K562 (cell line): ENCODE data around the gene DESI2. TPM values are rescaled to one million over a fixed set of nuclear protein-coding genes. Genes with fewer than 3 reads are reported as not detected.

Experiments
- ATAC-seq: fragments of 200-7000 bp; cut with Tn5 transposase; 3 replicates; pipeline ENCODE4 v1.9.1; 2020; ENCODE audit warnings: moderate library complexity
- BruUV-seq: library from RNA; stranded (reverse); fragments of 400-500 nt; replicated peaks from 2 replicates; lab custom pipeline; 2021; lab: Mats Ljungman, UMichigan
- CTCF ChIA-PET: fragments of 300-600 bp; formaldehyde crosslinking; extraction: SDS; loops from one replicate; lab custom pipeline; 2021; ENCODE audit warnings: low intra/inter-chr PET ratio; lab: Yijun Ruan, JAX
- POLR2A ChIA-PET: fragments of 300-600, 350-650 bp; sonication (Branson Sonifier 250); formaldehyde crosslinking; extraction: SDS; loops from one replicate; lab custom pipeline; 2021; ENCODE audit warnings: antibody characterized with exemption, inconsistent platforms; lab: Yijun Ruan, JAX
- DNase-seq, 4 experiments: peaks; one replicate each; pipeline versions ENCODE4 v3.0.0 to v3.0.0-alpha.2; 2011 to 2018; ENCODE audit warnings: low spot score in 3 of 4, mixed read lengths in 3 of 4; ENCODE audit errors: extremely low read depth in 1 of 4
- FAIRE-seq: peaks from 2 replicates; lab custom pipeline; 2011; peaks lifted over from hg19 to GRCh38; lab: Jason Lieb, UNC
- H2AFZ ChIP-seq: 2 replicates; pipeline ENCODE4 v1.6.0; 2011; ENCODE audit warnings: low read depth, low read length, control low read depth, inconsistent platforms
- H3K27ac ChIP-seq: fragments of 200-600 bp; 3 replicates; pipeline ENCODE4 v1.8.0; 2011; ENCODE audit warnings: low read depth, mild to moderate bottlenecking, control low read depth, inconsistent platforms, low read length, moderate library complexity, mixed read lengths; ENCODE audit errors: extremely low read depth
- H3K27me3 ChIP-seq, 2 experiments: fragments of 300-600 bp in 1 of 2; 2 replicates in 1 of 2; 3 replicates in 1 of 2; pipeline versions ENCODE4 v1.6.0 to v1.8.0; 2011; ENCODE audit warnings: inconsistent platforms in 2 of 2, low read length in 2 of 2, mild to moderate bottlenecking in 1 of 2, mixed read lengths in 1 of 2, moderate library complexity in 1 of 2; ENCODE audit not compliant: control insufficient read depth in 2 of 2, insufficient read depth in 2 of 2
- H3K36me3 ChIP-seq: fragments of 300-600 bp; 3 replicates; pipeline ENCODE4 v1.8.0; 2011; ENCODE audit warnings: mild to moderate bottlenecking, low read length, inconsistent platforms; ENCODE audit not compliant: control insufficient read depth, insufficient read depth
- H3K4me1 ChIP-seq, 2 experiments: fragments of 200-600 bp in 1 of 2; replicated peaks in 1 of 2; 2 replicates in 1 of 2; 3 replicates in 1 of 2; pipeline versions ENCODE4 v1.5.1 to v1.8.0; 2011; ENCODE audit warnings: inconsistent platforms in 2 of 2, low read length in 2 of 2, mild to moderate bottlenecking in 1 of 2, mixed read lengths in 1 of 2, moderate library complexity in 1 of 2; ENCODE audit not compliant: control insufficient read depth in 2 of 2, insufficient read depth in 2 of 2
- H3K4me2 ChIP-seq: 2 replicates; pipeline ENCODE4 v1.6.1; 2011; ENCODE audit warnings: low read length, control low read depth, inconsistent platforms, mixed read lengths; ENCODE audit not compliant: insufficient read depth
- H3K4me3 ChIP-seq: fragments of 200-600 bp; sonication (generic), shearing (Covaris generic); 2 replicates; pipeline ENCODE4 v1.5.1; 2016; ENCODE audit warnings: control low read depth, inconsistent platforms
- H3K79me2 ChIP-seq: fragments of 200-600 bp; 3 replicates; pipeline ENCODE4 v1.8.0; 2011; ENCODE audit warnings: low read length, inconsistent platforms; ENCODE audit not compliant: control insufficient read depth, insufficient read depth
- H3K9ac ChIP-seq, 2 experiments: 2 replicates each; pipeline versions ENCODE4 v1.6.0 to v1.6.1; 2011; ENCODE audit warnings: low read depth in 2 of 2, low read length in 2 of 2, control low read depth in 1 of 2, inconsistent platforms in 1 of 2, mild to moderate bottlenecking in 1 of 2, mixed read lengths in 1 of 2; ENCODE audit not compliant: insufficient read depth in 1 of 2
- H3K9me1 ChIP-seq: one replicate; pipeline ENCODE4 v1.6.0; 2011; ENCODE audit warnings: inconsistent platforms, mild to moderate bottlenecking, low read length, moderate library complexity; ENCODE audit not compliant: control insufficient read depth, insufficient read depth
- H3K9me3 ChIP-seq: replicated peaks from 2 replicates; pipeline ENCODE4 v1.5.1; 2011; ENCODE audit warnings: low read depth, low read length, inconsistent platforms; ENCODE audit not compliant: control insufficient read depth, insufficient read depth
- H4K20me1 ChIP-seq: replicated peaks from 2 replicates; pipeline ENCODE4 v1.6.1; 2011; ENCODE audit warnings: low read length, inconsistent platforms, mixed read lengths; ENCODE audit not compliant: control insufficient read depth, insufficient read depth
- BCOR ChIP-seq: fragments of 450-650 bp; IDR thresholded peaks from 2 replicates; pipeline ENCODE4 v1.6.1; 2016
- CBX3 ChIP-seq, 2 experiments: IDR thresholded peaks; 1 replicate in 1 of 2; 2 replicates in 1 of 2; pipeline ENCODE4 v1.6.1; 2012; ENCODE audit warnings: inconsistent platforms in 2 of 2, low read length in 2 of 2, borderline replicate concordance in 1 of 2, control low read depth in 1 of 2
- MEF2D ChIP-seq: conservative IDR thresholded peaks from 2 replicates; pipeline ENCODE4 v1.6.1; 2016; ENCODE audit warnings: low read depth, missing genetic modification characterization, missing compliant biosample characterization
- NFIC ChIP-seq: fragments of 450-650 bp; IDR thresholded peaks from 2 replicates; pipeline ENCODE4 v1.6.1; 2017; ENCODE audit warnings: mild to moderate bottlenecking, inconsistent platforms
- TOE1 ChIP-seq, 2 experiments: fragments of 450-650 bp in 1 of 2; sonication (generic) in 1 of 2; formaldehyde crosslinking in 1 of 2; IDR thresholded peaks; 2 replicates each; pipeline versions ENCODE4 v1.7.1 to v1.8.0; 2016 to 2022; ENCODE audit warnings: borderline replicate concordance in 2 of 2, mild to moderate bottlenecking in 2 of 2, antibody characterized with exemption in 1 of 2, inconsistent platforms in 1 of 2, low read depth in 1 of 2, missing genetic modification reagents in 1 of 2, moderate library complexity in 1 of 2
- ZNF766 ChIP-seq: fragments of 200-800 bp; sonication (Bioruptor generic); conservative IDR thresholded peaks from 2 replicates; pipeline ENCODE4 v1.6.1; 2016; ENCODE audit warnings: missing genetic modification characterization, missing compliant biosample characterization
- WGBS: fragments of 100-300 bp; shearing (Covaris generic); methylation state at CpG from one replicate; pipeline ENCODE4 v1.1.6; 2016; ENCODE audit warnings: low coverage, mixed read lengths; ENCODE audit not compliant: insufficient coverage; ENCODE audit errors: missing lambda C conversion rate; 5-methylcytosine and 5-hydroxymethylcytosine counted together
- in situ Hi-C: fragments of 300-500 bp; cut with MboI; formaldehyde crosslinking; loops from 4 replicates; pipeline ENCODE4 v1.15.0; 2018; ENCODE audit warnings: inconsistent platforms, mixed read lengths
- intact Hi-C: fragments of 100-400 bp; cut with micrococcal nuclease; formaldehyde crosslinking; loops from 2 replicates; pipeline ENCODE4 v1.14.2; 2022
- polyA plus RNA-seq, 8 experiments: library from polyadenylated mRNA; depleted of rRNA in 4 of 8; stranded (reverse) in 5 of 8; unstranded in 3 of 8; fragments of >200 nt; fragmentation: Nextera tagmentation in 2 of 8; fragmentation: Illumina TruSeq in 1 of 8; extraction: Ambion mirVana in 2 of 8; extraction: Trizol in 1 of 8; gene quantifications; 2 replicates each; pipeline versions ENCODE4 v1.2.1 to v1.2.3, GENCODE V29; 2011 to 2014; ENCODE audit warnings: inconsistent platforms in 1 of 8, missing spikeins in 1 of 8
- total RNA-seq, 7 experiments: library from RNA; depleted of rRNA in 6 of 7; stranded (reverse); fragments of >200 nt in 6 of 7; fragmentation: Illumina TruSeq in 2 of 7; extraction: Trizol in 2 of 7; gene quantifications; 2 replicates each; pipeline versions ENCODE4 v1.2.1 to v1.2.3, GENCODE V29; 2011 to 2021; ENCODE audit warnings: low replicate concordance in 1 of 7
- TF ChIP-seq, protein P1 (sequence below): fragments of 250-450 bp; sonication (Bioruptor Pico); IDR thresholded peaks from 2 replicates; pipeline ENCODE4 v1.9.0; 2021; ENCODE audit warnings: mild to moderate bottlenecking, inconsistent platforms
- TF ChIP-seq, protein P2 (sequence below): fragments of 450-650 bp; conservative IDR thresholded peaks from 2 replicates; pipeline ENCODE4 v1.6.1; 2016; ENCODE audit warnings: missing genetic modification characterization, low read depth, mild to moderate bottlenecking, missing compliant biosample characterization, moderate library complexity
- TF ChIP-seq, protein P3 (sequence below): fragments of 450-650 bp; IDR thresholded peaks from 2 replicates; pipeline ENCODE4 v1.6.1; 2016; ENCODE audit warnings: low read depth, mild to moderate bottlenecking, moderate library complexity

The DESI2 gene
- total and polyA plus RNA-seq, 9 of the 15 experiments (the other 6 are each of a cell fraction or from before 2014, with no cell fraction given), result 17.4 to 59.4 (median 38.4) TPM

DNA sequence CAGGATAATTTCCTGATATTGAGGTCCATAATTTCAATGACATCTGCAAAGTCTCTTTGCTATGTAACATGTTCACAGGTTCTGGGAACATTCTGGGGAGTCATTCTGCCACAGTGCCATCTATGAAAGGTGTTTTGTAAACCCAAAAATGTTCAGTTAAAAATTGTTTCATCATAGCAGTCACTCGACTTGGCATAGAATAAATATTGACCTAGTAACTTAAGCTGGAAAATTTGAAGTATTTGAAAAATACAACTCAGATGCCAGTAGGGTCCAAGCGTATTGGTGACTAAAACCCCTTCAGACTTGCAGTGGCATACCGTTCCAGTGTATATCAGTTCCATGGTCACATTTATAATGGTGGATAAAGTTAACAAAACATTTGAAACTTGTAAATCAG, 6.8 kb downstream of the DESI2 start:
- 81% methylated on average over 3 of the region's 3 CpGs for WGBS
- no peak overlapping the region for H3K27ac ChIP-seq
- no peak overlapping the region for H2AFZ ChIP-seq
- DNase-seq, result no peak
- H3K36me3 ChIP-seq, result peaks cover 43% of the 10 kb centered on the region
- no peak overlapping the region for H3K9ac ChIP-seq
- H3K79me2 ChIP-seq, result peaks cover 86% of the 10 kb centered on the region
- POLR2A ChIA-PET, result interaction anchor here (0.8 kb wide), 1 partner anchor 12 kb away, joined by 4 read pairs; no protein-coding TSS in a partner anchor
- peaks cover 6% of the 10 kb centered on the region; the same call in 1 of the 2 replicates for H4K20me1 ChIP-seq
- TF ChIP-seq CBX3 (IDR thresholded peaks at IDR 0.05; ENCODE audit: borderline replicate concordance in 1 of 2, low read length in 2 of 2) (no peak), ZNF766 (CRISPR knock-in tag) (no peak), TOE1 (IDR thresholded peaks at IDR 0.05; ENCODE audit: borderline replicate concordance) (no peak), TOE1 (CRISPR knock-in tag; IDR thresholded peaks at IDR 0.05; ENCODE audit: borderline replicate concordance, low read depth) (no peak), MEF2D (no peak), BCOR (no peak), NFIC (no peak)
- TF ChIP-seq, protein P1, sequence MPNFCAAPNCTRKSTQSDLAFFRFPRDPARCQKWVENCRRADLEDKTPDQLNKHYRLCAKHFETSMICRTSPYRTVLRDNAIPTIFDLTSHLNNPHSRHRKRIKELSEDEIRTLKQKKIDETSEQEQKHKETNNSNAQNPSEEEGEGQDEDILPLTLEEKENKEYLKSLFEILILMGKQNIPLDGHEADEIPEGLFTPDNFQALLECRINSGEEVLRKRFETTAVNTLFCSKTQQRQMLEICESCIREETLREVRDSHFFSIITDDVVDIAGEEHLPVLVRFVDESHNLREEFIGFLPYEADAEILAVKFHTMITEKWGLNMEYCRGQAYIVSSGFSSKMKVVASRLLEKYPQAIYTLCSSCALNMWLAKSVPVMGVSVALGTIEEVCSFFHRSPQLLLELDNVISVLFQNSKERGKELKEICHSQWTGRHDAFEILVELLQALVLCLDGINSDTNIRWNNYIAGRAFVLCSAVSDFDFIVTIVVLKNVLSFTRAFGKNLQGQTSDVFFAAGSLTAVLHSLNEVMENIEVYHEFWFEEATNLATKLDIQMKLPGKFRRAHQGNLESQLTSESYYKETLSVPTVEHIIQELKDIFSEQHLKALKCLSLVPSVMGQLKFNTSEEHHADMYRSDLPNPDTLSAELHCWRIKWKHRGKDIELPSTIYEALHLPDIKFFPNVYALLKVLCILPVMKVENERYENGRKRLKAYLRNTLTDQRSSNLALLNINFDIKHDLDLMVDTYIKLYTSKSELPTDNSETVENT (CRISPR knock-in tag), result no peak
- TF ChIP-seq, protein P2, sequence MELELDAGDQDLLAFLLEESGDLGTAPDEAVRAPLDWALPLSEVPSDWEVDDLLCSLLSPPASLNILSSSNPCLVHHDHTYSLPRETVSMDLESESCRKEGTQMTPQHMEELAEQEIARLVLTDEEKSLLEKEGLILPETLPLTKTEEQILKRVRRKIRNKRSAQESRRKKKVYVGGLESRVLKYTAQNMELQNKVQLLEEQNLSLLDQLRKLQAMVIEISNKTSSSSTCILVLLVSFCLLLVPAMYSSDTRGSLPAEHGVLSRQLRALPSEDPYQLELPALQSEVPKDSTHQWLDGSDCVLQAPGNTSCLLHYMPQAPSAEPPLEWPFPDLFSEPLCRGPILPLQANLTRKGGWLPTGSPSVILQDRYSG, result no peak
- TF ChIP-seq, protein P3, sequence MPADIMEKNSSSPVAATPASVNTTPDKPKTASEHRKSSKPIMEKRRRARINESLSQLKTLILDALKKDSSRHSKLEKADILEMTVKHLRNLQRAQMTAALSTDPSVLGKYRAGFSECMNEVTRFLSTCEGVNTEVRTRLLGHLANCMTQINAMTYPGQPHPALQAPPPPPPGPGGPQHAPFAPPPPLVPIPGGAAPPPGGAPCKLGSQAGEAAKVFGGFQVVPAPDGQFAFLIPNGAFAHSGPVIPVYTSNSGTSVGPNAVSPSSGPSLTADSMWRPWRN, result no peak
- TF ChIP-seq, all 486 proteins: peak for 0
- intact Hi-C loops, result no loop called here
- FAIRE-seq, result no peak
- H3K9me1 ChIP-seq, result no peaks in the 10 kb centered on the region
- no peaks in the 10 kb centered on the region for H3K9me3 ChIP-seq
- CTCF ChIA-PET, result no interaction called here
- no peaks in the 10 kb centered on the region for H3K27me3 ChIP-seq
- no peak overlapping the region for H3K4me3 ChIP-seq
- H3K4me1 ChIP-seq, result peaks cover 4 to 24% of the 10 kb centered on the region in 2 experiments; a peak in 4 of 5 replicates
- in situ Hi-C loops, result no loop called here
- no peak overlapping the region for H3K4me2 ChIP-seq
- no peak for ATAC-seq
- BruUV-seq, result no TSS peak
